Duodenal mucosa (tissue), 2 donors: ENCODE measurements around the gene ARHGAP15.

Experiments
- H3K27ac ChIP-seq: one replicate; pipeline ENCODE4 v1.7.0; 2013; ENCODE audit warnings: low read depth, low read length
- H3K27me3 ChIP-seq, 2 donors: one replicate each; pipeline ENCODE4 v1.7.0; 2013; ENCODE audit warnings: low read length in 2 of 2, control low read depth in 1 of 2; ENCODE audit not compliant: insufficient read depth in 2 of 2, control insufficient read depth in 1 of 2
- H3K36me3 ChIP-seq, 2 donors: one replicate each; pipeline ENCODE4 v1.7.0; 2013; ENCODE audit warnings: low read length in 2 of 2, control low read depth in 1 of 2; ENCODE audit not compliant: insufficient read depth in 2 of 2, control insufficient read depth in 1 of 2
- H3K4me1 ChIP-seq, 2 donors: one replicate each; pipeline ENCODE4 v1.7.0; 2013; ENCODE audit warnings: low read length in 2 of 2, control low read depth in 1 of 2; ENCODE audit not compliant: insufficient read depth in 2 of 2, control insufficient read depth in 1 of 2
- H3K4me3 ChIP-seq, 2 donors: one replicate each; pipeline ENCODE4 v1.7.0; 2013; ENCODE audit warnings: low read length in 2 of 2, low read depth in 1 of 2
- H3K9ac ChIP-seq, 2 donors: one replicate each; pipeline ENCODE4 v1.7.0; 2013; ENCODE audit warnings: low read length in 2 of 2, low read depth in 1 of 2
- H3K9me3 ChIP-seq, 2 donors: one replicate each; pipeline ENCODE4 v1.7.0; 2013; ENCODE audit warnings: low read length in 2 of 2, control low read depth in 1 of 2; ENCODE audit not compliant: control insufficient read depth in 1 of 2

ARHGAP15 gene

DNA sequence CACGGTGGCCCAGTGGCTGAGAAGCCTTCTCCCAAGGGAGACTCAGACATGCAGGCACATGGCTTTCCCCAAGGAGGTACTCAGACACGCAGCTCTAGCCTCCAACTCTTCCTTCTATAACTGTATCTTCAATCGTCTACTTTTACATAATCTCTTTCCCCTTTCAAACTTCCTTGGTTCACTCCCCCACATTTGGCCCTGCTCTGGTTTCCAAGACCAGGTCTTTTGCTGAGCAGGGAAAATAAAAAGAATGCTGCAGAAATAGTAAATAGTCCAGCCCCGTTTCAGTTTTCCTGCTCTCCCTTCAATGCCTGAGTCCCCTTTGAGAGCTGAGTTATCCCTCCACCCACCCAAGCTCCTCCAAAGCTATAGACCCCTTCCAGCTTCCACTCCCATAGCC lies 635.0 kb downstream of the ARHGAP15 start:
- Histone ChIP-seq H3K4me1 (no peaks in the 10 kb centered on the region), H3K36me3 (no peaks in the 10 kb centered on the region), H3K9me3 (no peaks in the 10 kb centered on the region), H3K9ac (no peak overlapping the region), H3K4me3 (no peak overlapping the region), H3K27ac (no peak overlapping the region), H3K27me3 (no peaks in the 10 kb centered on the region)

DNA sequence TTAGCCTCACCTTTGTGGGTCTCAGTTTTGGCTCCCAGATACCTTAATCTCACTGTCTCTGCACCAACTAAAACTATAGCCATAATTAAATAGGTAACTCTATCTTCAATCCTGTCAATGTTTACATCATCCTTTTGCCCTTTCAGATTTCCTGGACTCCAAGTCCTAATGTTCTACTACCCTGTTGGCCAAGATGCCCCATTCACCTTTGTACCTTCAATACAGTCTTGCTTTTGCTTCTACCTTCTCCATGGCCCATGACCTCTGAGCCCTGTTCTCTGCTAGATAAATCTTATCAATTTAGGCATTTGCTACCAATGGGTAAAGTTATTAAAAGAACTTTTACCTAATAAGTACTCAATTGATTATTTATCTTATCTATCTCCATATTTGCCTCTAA lies 635.5 kb downstream of the ARHGAP15 start:
- Histone ChIP-seq H3K27me3 (no peaks in the 10 kb centered on the region), H3K36me3 (no peaks in the 10 kb centered on the region), H3K4me1 (no peaks in the 10 kb centered on the region), H3K27ac (no peak overlapping the region), H3K9ac (no peak overlapping the region), H3K9me3 (no peaks in the 10 kb centered on the region), H3K4me3 (no peak overlapping the region)

DNA sequence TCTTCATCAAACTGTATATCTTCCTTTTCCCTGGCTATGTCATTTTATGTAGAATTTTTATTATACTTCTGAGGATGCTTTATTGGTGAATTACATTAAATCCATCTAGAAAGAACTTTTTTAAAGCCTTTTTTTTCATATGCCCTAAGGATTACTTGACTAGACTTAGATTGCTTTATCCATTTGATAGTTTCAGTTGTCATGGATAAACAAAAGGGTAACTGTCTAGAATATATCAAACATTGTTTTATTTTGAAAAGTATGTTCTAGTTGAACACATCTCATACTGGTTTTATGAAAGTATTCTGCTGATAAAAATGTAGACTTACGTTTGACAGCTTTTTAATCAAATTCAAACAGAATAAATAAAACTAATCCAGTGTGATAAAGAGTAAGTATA lies 639.8 kb downstream of the ARHGAP15 start:
- Histone ChIP-seq H3K36me3 (no peaks in the 10 kb centered on the region), H3K27me3 (no peaks in the 10 kb centered on the region)

DNA sequence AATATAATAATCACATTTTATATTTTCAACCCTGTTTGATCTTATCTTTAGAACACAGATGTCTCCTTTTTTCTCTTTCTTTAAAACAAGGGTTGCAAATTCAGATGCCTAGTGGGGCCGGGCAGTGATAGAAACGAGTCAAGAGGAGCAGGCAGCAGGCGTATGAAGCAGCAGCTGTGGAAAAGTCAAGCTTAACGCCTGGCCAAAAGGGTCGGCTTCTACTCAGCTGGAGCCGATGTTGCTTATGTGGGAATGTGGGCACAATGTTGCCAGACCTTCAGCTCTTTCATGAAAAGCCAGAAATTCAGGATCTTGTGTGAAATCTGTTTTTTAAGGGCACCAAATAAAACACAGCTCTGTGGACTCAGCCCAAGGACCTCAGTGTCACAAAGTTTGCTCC lies 642.7 kb downstream of the ARHGAP15 start:
- Histone ChIP-seq H3K4me1 (no peaks in the 10 kb centered on the region), H3K27me3 (no peaks in the 10 kb centered on the region), H3K27ac (no peak overlapping the region)

More for the DNA sequence above, 639.8 kb downstream of the ARHGAP15 start:
- Histone ChIP-seq H3K4me1 (no peaks in the 10 kb centered on the region), H3K4me3 (no peak overlapping the region), H3K9ac (no peak overlapping the region), H3K27ac (no peak overlapping the region), H3K9me3 (no peaks in the 10 kb centered on the region)

DNA sequence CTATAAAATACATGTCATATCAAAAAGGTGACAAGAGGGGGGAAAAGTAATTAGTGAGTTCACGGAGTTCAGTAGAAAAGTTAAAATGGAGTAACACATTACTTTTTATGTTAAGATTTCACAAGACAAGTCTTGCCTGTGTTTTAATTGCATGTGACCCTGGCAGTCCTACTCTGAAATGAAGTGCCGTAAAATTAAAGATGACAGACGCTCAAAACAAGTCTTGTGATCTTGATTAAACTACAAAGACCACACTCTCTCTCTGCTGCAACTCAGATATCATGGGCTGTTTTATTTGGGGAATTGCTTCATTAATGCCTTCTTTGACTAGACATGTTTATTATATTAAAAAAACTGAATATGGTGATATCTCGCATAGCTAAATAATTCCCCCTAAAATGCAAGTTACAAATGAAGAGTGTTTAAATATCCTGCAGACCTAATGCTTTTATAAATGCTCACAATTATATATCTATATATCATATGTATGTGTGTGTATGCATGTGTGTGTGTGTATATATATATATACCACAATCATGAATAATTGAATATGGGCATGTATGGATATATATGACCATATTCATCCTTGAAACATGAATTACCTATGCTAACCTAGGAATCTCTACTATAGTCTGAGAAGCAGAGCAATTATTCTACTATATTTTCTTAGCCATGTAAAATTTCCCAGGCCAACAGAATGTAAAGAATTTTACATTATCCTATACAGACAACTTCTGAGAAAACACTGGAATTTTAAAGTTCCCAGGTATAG lies 647.5 kb downstream of the ARHGAP15 start:
- Histone ChIP-seq H3K4me3 (no peak overlapping the region), H3K27ac (no peak overlapping the region), H3K4me1 (no peaks in the 10 kb centered on the region), H3K27me3 (no peaks in the 10 kb centered on the region), H3K9me3 (no peaks in the 10 kb centered on the region), H3K36me3 (no peaks in the 10 kb centered on the region), H3K9ac (no peak overlapping the region)

More for the DNA sequence above, 642.7 kb downstream of the ARHGAP15 start:
- H3K9ac ChIP-seq, result no peak overlapping the region
- no peaks in the 10 kb centered on the region for H3K36me3 ChIP-seq
- H3K9me3 ChIP-seq, result no peaks in the 10 kb centered on the region
- no peak overlapping the region for H3K4me3 ChIP-seq

DNA sequence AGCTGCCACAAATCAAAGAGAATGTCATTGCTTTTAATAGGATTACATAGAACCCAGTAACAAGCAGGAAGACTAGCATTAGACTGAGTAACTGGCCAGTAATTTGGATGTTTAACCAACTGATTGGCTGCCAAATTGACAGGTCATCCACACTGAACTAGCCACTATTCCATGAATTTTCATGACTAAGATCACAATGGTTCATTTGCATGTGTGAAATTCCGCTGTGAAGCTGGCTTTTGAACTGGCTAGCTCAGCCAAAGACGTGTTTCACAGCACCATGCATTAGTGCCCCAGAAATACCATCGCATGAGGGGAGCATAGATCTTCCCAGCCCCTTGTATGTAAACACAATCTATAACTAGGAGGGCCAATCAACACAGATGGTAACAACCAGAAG lies 649.8 kb downstream of the ARHGAP15 start:
- H3K4me1 ChIP-seq, result no peaks in the 10 kb centered on the region
- no peak overlapping the region for H3K9ac ChIP-seq
- no peak overlapping the region for H3K4me3 ChIP-seq
- H3K27ac ChIP-seq, result no peak overlapping the region
- H3K27me3 ChIP-seq, result no peaks in the 10 kb centered on the region
- no peaks in the 10 kb centered on the region for H3K36me3 ChIP-seq
- no peaks in the 10 kb centered on the region for H3K9me3 ChIP-seq

DNA sequence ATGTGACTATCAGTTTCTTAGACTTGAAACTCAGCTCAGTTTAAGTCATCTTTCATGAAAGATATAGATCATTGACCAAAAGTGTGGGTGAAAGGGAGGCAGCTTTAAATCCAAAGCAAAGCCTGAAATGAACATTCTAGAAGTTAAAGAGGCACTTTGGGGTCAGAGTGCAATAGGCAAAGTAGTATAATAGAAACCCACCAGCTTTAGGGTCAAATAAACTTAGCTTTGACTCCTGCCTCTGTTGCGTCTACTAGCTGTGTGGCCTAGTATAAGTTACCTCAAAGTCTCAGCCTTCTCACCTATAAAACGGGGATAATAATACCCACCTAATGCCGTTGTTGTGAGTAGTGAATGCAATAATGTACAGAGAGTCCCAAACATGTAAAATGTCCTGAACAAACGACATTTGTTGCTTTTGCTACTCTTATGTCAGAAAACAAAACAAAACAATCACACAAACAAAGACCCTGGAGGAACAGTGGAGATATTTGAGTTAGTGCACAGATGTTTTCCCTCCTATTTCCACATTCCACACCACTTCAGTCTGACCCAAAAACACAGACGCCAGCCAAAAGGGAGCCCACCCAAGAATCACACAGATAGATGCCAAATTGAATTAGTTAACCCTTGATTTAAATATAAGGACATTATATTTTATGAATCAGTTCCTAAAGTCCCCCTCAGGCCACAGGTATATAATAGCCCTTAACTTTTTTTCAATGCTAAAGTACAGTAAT lies 657.0 kb downstream of the ARHGAP15 start:
- Histone ChIP-seq H3K4me3 (no peak overlapping the region), H3K9ac (no peak overlapping the region), H3K9me3 (no peaks in the 10 kb centered on the region), H3K27me3 (no peaks in the 10 kb centered on the region), H3K4me1 (no peaks in the 10 kb centered on the region), H3K27ac (no peak overlapping the region), H3K36me3 (no peaks in the 10 kb centered on the region)

DNA sequence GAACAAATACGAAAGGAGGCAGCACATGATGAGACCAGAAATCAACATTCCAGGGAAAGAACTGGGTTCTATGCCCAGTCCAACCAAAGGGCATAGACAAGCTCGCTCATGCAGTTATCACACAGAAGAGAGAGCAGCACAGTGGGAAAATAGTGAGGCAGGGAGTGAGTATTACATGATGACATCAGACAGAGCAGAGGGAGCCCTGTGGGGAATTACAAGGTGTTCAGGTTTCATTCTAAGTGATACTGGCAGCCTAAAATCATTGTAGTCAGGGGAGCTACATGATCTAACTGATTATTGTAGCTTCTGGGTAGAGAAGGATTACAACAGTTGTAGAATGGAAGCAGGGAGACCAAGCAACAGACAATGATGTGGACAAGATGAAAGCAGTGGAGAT lies 658.5 kb downstream of the ARHGAP15 start:
- Histone ChIP-seq H3K27ac (no peak overlapping the region), H3K36me3 (no peaks in the 10 kb centered on the region), H3K4me1 (no peaks in the 10 kb centered on the region), H3K27me3 (no peaks in the 10 kb centered on the region), H3K9me3 (no peaks in the 10 kb centered on the region), H3K9ac (no peak overlapping the region), H3K4me3 (no peak overlapping the region)

DNA sequence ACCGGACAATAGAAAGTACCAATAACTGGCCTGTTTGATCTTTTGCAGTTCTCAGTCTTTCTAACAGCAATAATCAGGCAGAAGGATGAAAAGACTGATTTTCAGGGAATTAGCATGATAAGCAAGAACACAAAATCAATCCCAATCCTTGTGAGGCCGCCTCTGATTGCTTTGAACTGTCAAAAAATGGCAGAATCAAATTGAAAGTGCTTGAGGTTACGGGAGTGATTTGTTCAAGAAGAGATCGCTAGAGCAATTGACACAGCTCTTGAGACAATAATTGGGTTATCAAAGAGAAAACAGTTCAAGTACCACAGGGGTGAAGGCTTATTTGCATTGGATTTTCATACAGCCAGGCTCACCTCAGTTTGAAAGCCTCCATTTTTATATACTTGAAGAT lies 663.4 kb downstream of the ARHGAP15 start:
- no peak overlapping the region for H3K4me3 ChIP-seq
- no peaks in the 10 kb centered on the region for H3K27me3 ChIP-seq
- H3K9me3 ChIP-seq, result no peaks in the 10 kb centered on the region
- no peak overlapping the region for H3K27ac ChIP-seq
- H3K4me1 ChIP-seq, result no peaks in the 10 kb centered on the region
- H3K9ac ChIP-seq, result no peak overlapping the region
- H3K36me3 ChIP-seq, result no peaks in the 10 kb centered on the region

DNA sequence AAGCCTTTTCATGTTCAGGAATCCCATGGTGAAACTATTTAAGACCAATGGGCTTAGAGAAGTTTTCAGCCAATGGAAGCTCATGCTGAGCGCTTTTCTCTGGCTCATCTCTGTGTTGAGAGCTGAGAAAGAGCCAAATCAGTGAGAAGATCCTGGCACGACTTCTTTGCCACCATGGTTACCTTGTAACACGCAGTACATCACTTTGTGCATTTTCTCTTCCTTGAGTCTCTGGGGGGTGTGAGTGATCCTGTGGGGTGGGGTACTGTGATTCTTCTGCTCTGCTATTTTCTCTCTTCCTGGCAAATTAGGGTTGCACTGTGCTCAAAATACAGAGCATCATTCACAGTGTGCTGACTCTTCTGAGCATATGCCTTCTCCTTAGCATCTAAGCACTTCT lies 664.2 kb downstream of the ARHGAP15 start:
- no peaks in the 10 kb centered on the region for H3K27me3 ChIP-seq
- H3K9ac ChIP-seq, result no peak overlapping the region
- no peak overlapping the region for H3K27ac ChIP-seq
- H3K4me3 ChIP-seq, result no peak overlapping the region
- no peaks in the 10 kb centered on the region for H3K4me1 ChIP-seq
- H3K36me3 ChIP-seq, result no peaks in the 10 kb centered on the region
- H3K9me3 ChIP-seq, result no peaks in the 10 kb centered on the region
